HCT116 (cell line): ENCODE data around the gene LRCH4. TPM values are rescaled to one million over a fixed set of nuclear protein-coding genes. Genes with fewer than 3 reads are reported as not detected.

ENCODE experiments used
- ATAC-seq: fragments of 200-7000 bp; cut with Tn5 transposase; 2 replicates; pipeline ENCODE4 v1.9.1; 2020; ENCODE audit warnings: mild to moderate bottlenecking, moderate library complexity
- BruUV-seq: library from RNA; stranded (reverse); fragments of 400-500 nt; replicated peaks from 2 replicates; lab custom pipeline; 2021; lab: Mats Ljungman, UMichigan
- CTCF ChIA-PET: fragments of 300-600 bp; sonication (Branson Sonifier 250); formaldehyde crosslinking; loops from one replicate; lab custom pipeline; 2021; ENCODE audit warnings: antibody characterized with exemption; lab: Charles Lee
- POLR2A ChIA-PET: fragments of 300-600, 350-600 bp; sonication (Branson Sonifier 250); formaldehyde crosslinking; loops from one replicate; lab custom pipeline; 2021; ENCODE audit warnings: antibody characterized with exemption; lab: Charles Lee
- RAD21 ChIA-PET, 2 experiments: fragments of 300-600 bp; sonication (Branson Sonifier 250); formaldehyde crosslinking; loops; one replicate each; lab custom pipeline; 2023; ENCODE audit warnings: low total read pairs in 2 of 2; ENCODE audit not compliant: uncharacterized antibody in 2 of 2, unreplicated experiment in 2 of 2, low non-redundant PET in 1 of 2; lab: Charles Lee
- DNase-seq: peaks from one replicate; pipeline ENCODE4 v3.0.0-alpha.2; 2010; ENCODE audit warnings: low read depth, low spot score
- H2AFZ ChIP-seq: fragments of 200-600 bp; shearing (Covaris generic), sonication (generic); 2 replicates; pipeline ENCODE4 v1.6.1; 2017; ENCODE audit warnings: low read depth, mixed run types, mixed read lengths, antibody characterized with exemption, low read length; ENCODE audit not compliant: poor library complexity, severe bottlenecking
- H3K27ac ChIP-seq: 2 replicates; pipeline ENCODE4 v1.5.1; 2012; ENCODE audit warnings: low read depth, low read length
- H3K27me3 ChIP-seq: fragments of 200-600 bp; sonication (generic); 2 replicates; pipeline ENCODE4 v1.6.1; 2016; ENCODE audit warnings: mixed run types, low read length, mixed read lengths; ENCODE audit not compliant: insufficient read depth
- H3K36me3 ChIP-seq, 2 experiments: fragments of 200-500 bp in 1 of 2; fragments of 200-600 bp in 1 of 2; sonication (Bioruptor generic) in 1 of 2; sonication (generic) in 1 of 2; 2 replicates each; pipeline versions ENCODE4 v1.5.1 to v1.6.1; 2014 to 2016; ENCODE audit warnings: low read length in 2 of 2, inconsistent platforms in 1 of 2, mixed read lengths in 1 of 2, mixed run types in 1 of 2; ENCODE audit not compliant: insufficient read depth in 2 of 2, control insufficient read depth in 1 of 2
- H3K4me1 ChIP-seq, 2 experiments: fragments of 200-600 bp in 1 of 2; sonication (generic) in 1 of 2; 2 replicates each; pipeline versions ENCODE4 v1.5.1 to v1.6.1; 2012 to 2017; ENCODE audit warnings: low read length in 2 of 2, inconsistent platforms in 1 of 2, mild to moderate bottlenecking in 1 of 2, mixed read lengths in 1 of 2, mixed run types in 1 of 2, moderate library complexity in 1 of 2; ENCODE audit not compliant: insufficient read depth in 2 of 2, control insufficient read depth in 1 of 2
- H3K4me2 ChIP-seq: fragments of 200-600 bp; sonication (generic); 2 replicates; pipeline ENCODE4 v1.6.1; 2017; ENCODE audit warnings: mixed run types, low read length, mixed read lengths
- H3K4me3 ChIP-seq, 2 experiments: fragments of 200-600 bp in 1 of 2; sonication (generic) in 1 of 2; replicated peaks in 1 of 2; 2 replicates each; pipeline ENCODE4 v1.5.1; 2011 to 2016; ENCODE audit warnings: low read length in 2 of 2, control low read depth in 1 of 2, low read depth in 1 of 2, mild to moderate bottlenecking in 1 of 2, mixed read lengths in 1 of 2, mixed run types in 1 of 2
- H3K79me2 ChIP-seq: fragments of 200-600 bp; sonication (generic); 2 replicates; pipeline ENCODE4 v1.6.1; 2017; ENCODE audit warnings: mild to moderate bottlenecking, mixed run types, low read length, moderate library complexity, mixed read lengths; ENCODE audit not compliant: insufficient read depth
- H3K9ac ChIP-seq: fragments of 200-600 bp; sonication (generic); 2 replicates; pipeline ENCODE4 v1.6.1; 2016; ENCODE audit warnings: low read length, mixed read lengths
- H3K9me2 ChIP-seq: fragments of 200-600 bp; sonication (generic), shearing (Covaris generic); 2 replicates; pipeline ENCODE4 v1.6.1; 2017; ENCODE audit warnings: mixed run types, mild to moderate bottlenecking, moderate library complexity; ENCODE audit not compliant: insufficient read depth
- H3K9me3 ChIP-seq, 2 experiments: fragments of 200-500 bp in 1 of 2; fragments of 200-600 bp in 1 of 2; sonication (Bioruptor generic) in 1 of 2; sonication (generic) in 1 of 2; 2 replicates each; pipeline ENCODE4 v1.6.1; 2014 to 2017; ENCODE audit warnings: low read length in 2 of 2, mixed read lengths in 2 of 2, inconsistent platforms in 1 of 2, low read depth in 1 of 2, mild to moderate bottlenecking in 1 of 2, mixed run types in 1 of 2, moderate library complexity in 1 of 2; ENCODE audit not compliant: control insufficient read depth in 1 of 2, insufficient read depth in 1 of 2
- H4K20me1 ChIP-seq: fragments of 200-600 bp; sonication (generic), shearing (Covaris generic); 2 replicates; pipeline ENCODE4 v1.6.1; 2017; ENCODE audit warnings: mixed run types, mild to moderate bottlenecking, moderate library complexity; ENCODE audit not compliant: insufficient read depth
- ATF3 ChIP-seq: IDR thresholded peaks from 2 replicates; pipeline ENCODE4 v1.6.1; 2012
- CBX3 ChIP-seq: IDR thresholded peaks from 2 replicates; pipeline ENCODE4 v1.6.1; 2012; ENCODE audit warnings: low read depth
- CEBPB ChIP-seq: IDR thresholded peaks from 2 replicates; pipeline ENCODE4 v1.6.1; 2012; ENCODE audit warnings: low read depth
- EZH2 ChIP-seq: fragments of 200-600 bp; sonication (generic); IDR thresholded peaks from 2 replicates; pipeline ENCODE4 v1.6.1; 2017; ENCODE audit warnings: antibody characterized with exemption, mixed run types
- EZH2phosphoT487 ChIP-seq: fragments of 200-600 bp; IDR thresholded peaks from 2 replicates; pipeline ENCODE4 v1.6.1; 2018; ENCODE audit warnings: antibody characterized with exemption, borderline replicate concordance
- FOSL1 ChIP-seq: IDR thresholded peaks from 2 replicates; pipeline ENCODE4 v1.6.1; 2012; ENCODE audit warnings: low read depth
- JUND ChIP-seq: IDR thresholded peaks from 2 replicates; pipeline ENCODE4 v1.6.1; 2012
- POLR2A ChIP-seq: IDR thresholded peaks from 2 replicates; pipeline ENCODE4 v1.7.0; 2011; ENCODE audit warnings: borderline replicate concordance; ENCODE audit not compliant: insufficient read depth, insufficient read length; ENCODE audit errors: extremely low read depth
- POLR2AphosphoS5 ChIP-seq: IDR thresholded peaks from 2 replicates; pipeline ENCODE4 v1.6.1; 2011; ENCODE audit warnings: mild to moderate bottlenecking, low read depth, low read length, moderate library complexity
- RAD21 ChIP-seq: IDR thresholded peaks from 2 replicates; pipeline ENCODE4 v1.6.1; 2012; ENCODE audit warnings: low read depth, mild to moderate bottlenecking
- SIN3A ChIP-seq: IDR thresholded peaks from 2 replicates; pipeline ENCODE4 v1.6.1; 2012; ENCODE audit warnings: low read depth
- SRF ChIP-seq: IDR thresholded peaks from 2 replicates; pipeline ENCODE4 v1.6.1; 2012; ENCODE audit warnings: low read depth
- TCF7L2 ChIP-seq: IDR thresholded peaks from 2 replicates; pipeline ENCODE4 v1.7.0; 2011; ENCODE audit warnings: borderline replicate concordance, inconsistent platforms; ENCODE audit not compliant: insufficient read depth, insufficient read length; ENCODE audit errors: extremely low read depth
- YY1 ChIP-seq: IDR thresholded peaks from 2 replicates; pipeline ENCODE4 v1.6.1; 2011; ENCODE audit warnings: low read length, low read depth, moderate library complexity, mild to moderate bottlenecking; ENCODE audit not compliant: insufficient replicate concordance; ENCODE audit errors: extremely low read depth
- ZBTB33 ChIP-seq: IDR thresholded peaks from 2 replicates; pipeline ENCODE4 v1.6.1; 2011; ENCODE audit warnings: mild to moderate bottlenecking, low read length, moderate library complexity; ENCODE audit not compliant: insufficient replicate concordance; ENCODE audit errors: extremely low read depth
- ZFX ChIP-seq: fragments of 450-650 bp; IDR thresholded peaks from 2 replicates; pipeline ENCODE4 v1.6.1; 2017
- ZNF274 ChIP-seq: fragments of 200-500 bp; sonication (Bioruptor generic); IDR thresholded peaks from 2 replicates; pipeline ENCODE4 v1.6.1; 2014; ENCODE audit warnings: mild to moderate bottlenecking, low read depth, low read length, inconsistent platforms
- intact Hi-C: fragments of 100-400 bp; cut with micrococcal nuclease; formaldehyde crosslinking; loops from 2 replicates; pipeline ENCODE4 v1.10.0; 2022
- total RNA-seq: library from RNA; stranded (reverse); gene quantifications from one replicate; pipeline ENCODE4 v1.2.1, GENCODE V29; 2021; ENCODE audit not compliant: unreplicated experiment
- TF ChIP-seq, protein P1 (sequence below): IDR thresholded peaks from 2 replicates; pipeline ENCODE4 v1.6.1; 2012; ENCODE audit warnings: low read depth
- TF ChIP-seq, protein P2 (sequence below): IDR thresholded peaks from 2 replicates; pipeline ENCODE4 v1.6.1; 2012
- TF ChIP-seq, protein P3 (sequence below), 3 experiments: fragments of 200-600 bp in 1 of 3; sonication (generic) in 1 of 3; IDR thresholded peaks in 2 of 3; conservative IDR thresholded peaks in 1 of 3; 2 replicates each; pipeline ENCODE4 v1.5.1; 2012 to 2017; ENCODE audit warnings: low read depth in 2 of 3, low read length in 2 of 3, antibody characterized with exemption in 1 of 3, borderline replicate concordance in 1 of 3, control low read depth in 1 of 3, mild to moderate bottlenecking in 1 of 3, mixed read lengths in 1 of 3, mixed run types in 1 of 3, moderate library complexity in 1 of 3; ENCODE audit not compliant: insufficient read depth in 1 of 3

LRCH4 gene
- total RNA-seq, 1 experiment from 2014 or later: 47.9 TPM

DNA sequence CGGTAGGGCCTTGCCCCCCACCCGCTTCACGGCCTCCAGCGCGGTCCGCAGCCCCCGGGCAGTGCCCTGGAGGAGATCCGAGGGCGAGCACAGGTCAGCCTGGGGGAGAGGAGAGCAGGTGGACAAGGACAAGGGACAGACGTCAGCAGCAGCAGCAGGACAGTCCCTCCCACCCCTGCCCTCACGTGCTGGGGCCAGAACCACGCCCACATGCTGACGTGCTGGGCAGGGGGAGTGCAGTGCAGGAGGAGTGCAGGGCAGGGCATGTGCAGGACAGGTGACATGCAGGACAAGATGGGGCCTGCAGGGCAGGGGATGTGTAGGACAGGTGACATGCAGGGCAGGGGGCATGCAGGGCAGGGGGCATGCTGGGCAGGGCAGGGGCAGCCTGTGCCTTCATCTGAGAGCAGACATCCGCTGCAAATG lies 10.7 kb downstream of the LRCH4 start:
- no TSS peak for BruUV-seq
- H3K4me3 ChIP-seq: no peak overlapping the region
- RAD21 ChIA-PET: no interaction called here
- no peaks in the 10 kb centered on the region for H3K79me2 ChIP-seq
- CTCF ChIA-PET: no interaction called here
- H3K27ac ChIP-seq: no peak overlapping the region; the same call in 1 of the 2 replicates
- no peaks in the 10 kb centered on the region for H4K20me1 ChIP-seq
- TF ChIP-seq, protein P1, sequence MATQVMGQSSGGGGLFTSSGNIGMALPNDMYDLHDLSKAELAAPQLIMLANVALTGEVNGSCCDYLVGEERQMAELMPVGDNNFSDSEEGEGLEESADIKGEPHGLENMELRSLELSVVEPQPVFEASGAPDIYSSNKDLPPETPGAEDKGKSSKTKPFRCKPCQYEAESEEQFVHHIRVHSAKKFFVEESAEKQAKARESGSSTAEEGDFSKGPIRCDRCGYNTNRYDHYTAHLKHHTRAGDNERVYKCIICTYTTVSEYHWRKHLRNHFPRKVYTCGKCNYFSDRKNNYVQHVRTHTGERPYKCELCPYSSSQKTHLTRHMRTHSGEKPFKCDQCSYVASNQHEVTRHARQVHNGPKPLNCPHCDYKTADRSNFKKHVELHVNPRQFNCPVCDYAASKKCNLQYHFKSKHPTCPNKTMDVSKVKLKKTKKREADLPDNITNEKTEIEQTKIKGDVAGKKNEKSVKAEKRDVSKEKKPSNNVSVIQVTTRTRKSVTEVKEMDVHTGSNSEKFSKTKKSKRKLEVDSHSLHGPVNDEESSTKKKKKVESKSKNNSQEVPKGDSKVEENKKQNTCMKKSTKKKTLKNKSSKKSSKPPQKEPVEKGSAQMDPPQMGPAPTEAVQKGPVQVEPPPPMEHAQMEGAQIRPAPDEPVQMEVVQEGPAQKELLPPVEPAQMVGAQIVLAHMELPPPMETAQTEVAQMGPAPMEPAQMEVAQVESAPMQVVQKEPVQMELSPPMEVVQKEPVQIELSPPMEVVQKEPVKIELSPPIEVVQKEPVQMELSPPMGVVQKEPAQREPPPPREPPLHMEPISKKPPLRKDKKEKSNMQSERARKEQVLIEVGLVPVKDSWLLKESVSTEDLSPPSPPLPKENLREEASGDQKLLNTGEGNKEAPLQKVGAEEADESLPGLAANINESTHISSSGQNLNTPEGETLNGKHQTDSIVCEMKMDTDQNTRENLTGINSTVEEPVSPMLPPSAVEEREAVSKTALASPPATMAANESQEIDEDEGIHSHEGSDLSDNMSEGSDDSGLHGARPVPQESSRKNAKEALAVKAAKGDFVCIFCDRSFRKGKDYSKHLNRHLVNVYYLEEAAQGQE: no peak
- TF ChIP-seq EZH2 (no peak), TCF7L2 (no peak), CEBPB (no peak), ATF3 (no peak), SIN3A (no peak), CBX3 (no peak), ZNF274 (no peak), SRF (no peak), RAD21 (no peak), FOSL1 (no peak), JUND (no peak), ZBTB33 (no peak), POLR2A (no peak), YY1 (no peak), POLR2AphosphoS5 (no peak), ZFX (no peak), EZH2phosphoT487 (no peak)
- TF ChIP-seq, protein P2, sequence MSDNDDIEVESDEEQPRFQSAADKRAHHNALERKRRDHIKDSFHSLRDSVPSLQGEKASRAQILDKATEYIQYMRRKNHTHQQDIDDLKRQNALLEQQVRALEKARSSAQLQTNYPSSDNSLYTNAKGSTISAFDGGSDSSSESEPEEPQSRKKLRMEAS: no peak
- TF ChIP-seq, protein P3, sequence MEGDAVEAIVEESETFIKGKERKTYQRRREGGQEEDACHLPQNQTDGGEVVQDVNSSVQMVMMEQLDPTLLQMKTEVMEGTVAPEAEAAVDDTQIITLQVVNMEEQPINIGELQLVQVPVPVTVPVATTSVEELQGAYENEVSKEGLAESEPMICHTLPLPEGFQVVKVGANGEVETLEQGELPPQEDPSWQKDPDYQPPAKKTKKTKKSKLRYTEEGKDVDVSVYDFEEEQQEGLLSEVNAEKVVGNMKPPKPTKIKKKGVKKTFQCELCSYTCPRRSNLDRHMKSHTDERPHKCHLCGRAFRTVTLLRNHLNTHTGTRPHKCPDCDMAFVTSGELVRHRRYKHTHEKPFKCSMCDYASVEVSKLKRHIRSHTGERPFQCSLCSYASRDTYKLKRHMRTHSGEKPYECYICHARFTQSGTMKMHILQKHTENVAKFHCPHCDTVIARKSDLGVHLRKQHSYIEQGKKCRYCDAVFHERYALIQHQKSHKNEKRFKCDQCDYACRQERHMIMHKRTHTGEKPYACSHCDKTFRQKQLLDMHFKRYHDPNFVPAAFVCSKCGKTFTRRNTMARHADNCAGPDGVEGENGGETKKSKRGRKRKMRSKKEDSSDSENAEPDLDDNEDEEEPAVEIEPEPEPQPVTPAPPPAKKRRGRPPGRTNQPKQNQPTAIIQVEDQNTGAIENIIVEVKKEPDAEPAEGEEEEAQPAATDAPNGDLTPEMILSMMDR (IDR thresholded peaks at IDR 0.05 in 2 of 3, conservative IDR thresholded peaks at IDR 0.05 in 1 of 3; ENCODE audit: borderline replicate concordance in 1 of 3, insufficient read depth in 1 of 3, low read depth in 2 of 3, low read length in 2 of 3): no peak
- H3K36me3 ChIP-seq: peaks cover 2 to 6% of the 10 kb centered on the region in 2 experiments; a peak in 3 of 4 replicates
- H3K27me3 ChIP-seq: no peaks in the 10 kb centered on the region
- POLR2A ChIA-PET: interaction anchor here (2.5 kb wide), 1 partner anchor 11 kb away, joined by 9 read pairs; the partner anchor contains the start of genes FBXO24 and LRCH4
- peaks cover 11 to 20% of the 10 kb centered on the region in 2 experiments for H3K4me1 ChIP-seq
- no peak overlapping the region for H3K9ac ChIP-seq
- intact Hi-C loops: no loop called here
- DNase-seq: no peak
- H3K9me2 ChIP-seq: no peaks in the 10 kb centered on the region
- H3K4me2 ChIP-seq: no peak overlapping the region
- H3K9me3 ChIP-seq: no peaks in the 10 kb centered on the region
- no peak overlapping the region for H2AFZ ChIP-seq
- ATAC-seq: no peak
